WTC11 (cell line): Measurements from ENCODE around the gene FBN2.

Experiments
- ATF3 ChIP-seq: sonication (generic); formaldehyde crosslinking; conservative IDR thresholded peaks from 2 replicates; pipeline ENCODE4 v1.8.1; 2022; ENCODE audit warnings: mild to moderate bottlenecking, missing genetic modification reagents
- CTCF ChIP-seq: fragments of 200-600 bp; IDR thresholded peaks from 2 replicates; pipeline ENCODE4 v1.8.0; 2022; ENCODE audit warnings: antibody characterized with exemption
- PRDM15 ChIP-seq: sonication (generic); formaldehyde crosslinking; IDR thresholded peaks from 2 replicates; pipeline ENCODE4 v1.8.0; 2022; ENCODE audit warnings: missing genetic modification reagents
- RELA ChIP-seq: sonication (generic); formaldehyde crosslinking; IDR thresholded peaks from 2 replicates; pipeline ENCODE4 v1.8.1; 2022; ENCODE audit warnings: missing genetic modification reagents, mild to moderate bottlenecking, borderline replicate concordance

- TF ChIP-seq PRDM15 (CRISPR knock-in tag) = no peak
- no peak for TF ChIP-seq CTCF
- TF ChIP-seq RELA (CRISPR knock-in tag) = no peak
- TF ChIP-seq ATF3 = no peak
Observed at GRCh38 chr5:128528637-128529255, 9.3 kb downstream of the FBN2 start.
